ENCODE results near the gene SHB.

SHB gene

GRCh38 chr9:38039907-38040682 is 28.9 kb downstream of the SHB start:
- DNase-seq = no peak

- DNase-seq = no peak
Observed at GRCh38 chr9:38039090-38039906, 29.7 kb downstream of the SHB start.

- no peak for DNase-seq
Observed at GRCh38 chr9:38038307-38039089, 30.5 kb downstream of the SHB start.

GRCh38 chr9:38037981-38038306 is 31.1 kb downstream of the SHB start:
- no peak for DNase-seq

- no peak for DNase-seq
Observed at GRCh38 chr9:38036359-38037084, 32.5 kb downstream of the SHB start.

- DNase-seq = no peak
Observed at GRCh38 chr9:38035873-38036272, 33.2 kb downstream of the SHB start.

GRCh38 chr9:38033941-38034340 is 35.1 kb downstream of the SHB start:
- no peak for DNase-seq

- peak; percentile 74 for DNase-seq
Observed at GRCh38 chr9:38032266-38033110, 36.5 kb downstream of the SHB start.

GRCh38 chr9:38031594-38031993 is 37.4 kb downstream of the SHB start:
- no peak for DNase-seq

GRCh38 chr9:38030658-38031057 is 38.4 kb downstream of the SHB start:
- DNase-seq = no peak

- DNase-seq = no peak
Observed at GRCh38 chr9:38029915-38030638, 39.0 kb downstream of the SHB start.

- DNase-seq = no peak
Observed at GRCh38 chr9:38027714-38028113, 41.3 kb downstream of the SHB start.

- DNase-seq = no peak
Observed at GRCh38 chr9:38026840-38027527, 42.0 kb downstream of the SHB start.

GRCh38 chr9:38026021-38026809 is 42.8 kb downstream of the SHB start:
- no peak for DNase-seq

GRCh38 chr9:38025166-38025565 is 43.9 kb downstream of the SHB start:
- DNase-seq = no peak

GRCh38 chr9:38024036-38024681 is 44.9 kb downstream of the SHB start:
- no peak for DNase-seq

GRCh38 chr9:38023661-38024035 is 45.4 kb downstream of the SHB start:
- no peak for DNase-seq

GRCh38 chr9:38022995-38023394 is 46.0 kb downstream of the SHB start:
- no peak for DNase-seq

- no peak for DNase-seq
Observed at GRCh38 chr9:38022203-38022895, 46.7 kb downstream of the SHB start.

Data from RPMI8226 (cell line).